ENCODE measurements around the gene ATF7. TPM values are rescaled to one million over a fixed set of nuclear protein-coding genes. Genes with fewer than 3 reads are reported as not detected.

Gene ATF7
- total and polyA plus RNA-seq, 8 donors, result 48.7 to 72.5 (median 63.4) TPM

DNA sequence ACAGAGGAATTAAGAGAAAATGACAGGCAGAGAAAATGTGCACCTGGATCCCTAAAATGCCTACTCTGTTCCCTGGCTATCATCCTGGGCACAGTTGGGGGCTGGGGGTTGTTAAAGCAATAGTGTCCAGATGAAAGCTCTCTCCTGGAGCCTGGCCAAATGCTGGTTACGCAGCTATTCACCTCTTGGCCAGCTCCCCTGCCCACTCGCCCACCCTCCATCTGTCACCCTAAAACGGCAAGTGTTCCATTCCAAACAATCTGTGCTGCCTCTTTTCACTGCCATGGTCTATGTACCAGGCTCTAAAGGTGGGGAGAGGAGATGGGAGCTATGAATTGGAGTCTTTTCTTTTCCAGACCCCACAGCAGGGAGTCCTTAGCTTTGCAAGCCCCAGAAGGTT, 94.2 kb downstream of the ATF7 start:
- Histone ChIP-seq H3K4me1 (no peaks in the 10 kb centered on the region), H3K9me3 (no peaks in the 10 kb centered on the region), H3K4me3 (no peak overlapping the region), H3K27ac (no peak overlapping the region), H3K36me3 (peaks cover 0 to 95% of the 10 kb centered on the region in 2 donors), H3K27me3 (no peaks in the 10 kb centered on the region)
- no peak for DNase-seq
- ATAC-seq, result no peak
- no peak for TF ChIP-seq CTCF (IDR thresholded peaks at IDR 0.05)
- intact Hi-C loops (cut with DNase I), result no loop called here

DNA sequence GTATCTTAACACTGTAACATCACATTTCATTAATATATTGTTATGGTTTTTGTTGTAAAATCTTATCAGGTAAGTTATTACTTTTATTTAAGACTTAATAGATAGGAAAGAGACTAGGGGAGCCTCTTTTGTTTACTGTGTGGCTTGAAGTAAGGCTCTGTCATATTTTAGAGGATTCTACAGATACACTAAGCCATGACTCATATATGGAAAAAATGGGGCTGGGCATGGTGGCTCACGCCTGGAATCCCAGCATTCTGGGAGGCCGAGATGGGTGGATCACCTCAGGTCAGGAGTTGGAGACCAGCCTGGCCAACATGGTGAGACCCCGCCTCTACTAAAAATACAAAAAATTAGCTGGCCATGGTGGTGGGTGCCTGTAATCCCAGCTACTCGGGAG, 95.3 kb downstream of the ATF7 start:
- H3K9me3 ChIP-seq, result no peaks in the 10 kb centered on the region
- H3K4me1 ChIP-seq, result no peaks in the 10 kb centered on the region
- peaks cover 0 to 95% of the 10 kb centered on the region in 2 donors for H3K36me3 ChIP-seq
- no peak for ATAC-seq
- H3K27ac ChIP-seq, result no peak overlapping the region
- TF ChIP-seq CTCF (IDR thresholded peaks at IDR 0.05), result no peak
- DNase-seq, result no peak
- H3K4me3 ChIP-seq, result no peak overlapping the region
- intact Hi-C loops (cut with DNase I), result no loop called here
- H3K27me3 ChIP-seq, result no peaks in the 10 kb centered on the region

DNA sequence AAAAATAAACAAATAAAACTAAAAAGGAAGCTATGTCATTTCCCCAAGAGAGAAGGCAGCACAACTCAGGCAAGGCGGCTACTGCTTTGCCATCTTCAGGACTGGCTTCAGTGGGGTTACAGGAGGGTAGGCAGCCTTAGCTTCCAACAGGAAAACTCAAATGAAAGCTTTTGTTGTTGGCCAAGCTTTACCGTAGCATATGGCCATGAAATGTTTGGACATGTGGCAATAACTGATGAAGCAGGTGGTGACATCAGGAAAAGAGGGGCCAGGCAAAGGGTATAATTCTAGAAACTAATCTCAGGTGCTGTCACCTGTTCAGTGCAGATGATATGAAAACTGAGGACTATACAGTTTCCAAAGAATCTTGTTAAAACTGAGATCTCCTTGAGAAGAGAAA, 96.1 kb downstream of the ATF7 start:
- Histone ChIP-seq H3K27me3 (no peaks in the 10 kb centered on the region), H3K27ac (no peak overlapping the region), H3K4me1 (no peaks in the 10 kb centered on the region), H3K36me3 (peaks cover 0 to 97% of the 10 kb centered on the region in 2 donors), H3K4me3 (no peak overlapping the region), H3K9me3 (no peaks in the 10 kb centered on the region)
- no peak for TF ChIP-seq CTCF (IDR thresholded peaks at IDR 0.05)
- intact Hi-C loops (cut with DNase I), result no loop called here
- DNase-seq, result no peak
- ATAC-seq, result no peak

DNA sequence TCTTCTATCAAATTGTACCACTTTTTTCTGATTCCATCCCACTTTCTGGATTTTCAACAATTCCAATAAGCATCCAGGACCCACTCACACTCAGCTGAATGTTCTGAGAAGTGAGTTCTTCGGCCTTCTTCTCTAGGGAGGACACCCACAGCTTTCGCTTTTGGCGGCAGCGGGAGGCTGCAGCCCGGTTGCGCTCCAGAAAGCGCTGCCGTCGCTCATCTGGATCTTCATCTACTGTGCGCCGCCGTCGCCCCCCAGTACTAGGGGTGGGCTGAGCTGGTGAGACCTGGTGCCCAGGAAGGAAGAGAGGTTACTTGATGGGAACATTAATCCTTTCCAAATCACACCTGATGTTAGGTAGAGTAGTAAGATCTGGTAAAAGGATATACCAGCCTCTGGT, 101.7 kb downstream of the ATF7 start:
- no peaks in the 10 kb centered on the region for H3K9me3 ChIP-seq
- ATAC-seq, result no peak
- no peaks in the 10 kb centered on the region for H3K4me1 ChIP-seq
- H3K27me3 ChIP-seq, result no peaks in the 10 kb centered on the region
- intact Hi-C loops (cut with DNase I), result no loop called here
- DNase-seq, result no peak
- no peak overlapping the region for H3K27ac ChIP-seq
- no peak overlapping the region for H3K4me3 ChIP-seq
- TF ChIP-seq CTCF (IDR thresholded peaks at IDR 0.05), result no peak
- H3K36me3 ChIP-seq, result peaks cover 0 to 98% of the 10 kb centered on the region in 2 donors

GRCh38 chr12:53523131-53523530, 103.1 kb downstream of the ATF7 start:
- Histone ChIP-seq H3K36me3 (peaks cover 0 to 100% of the 10 kb centered on the region in 2 donors), H3K27ac (no peak overlapping the region), H3K27me3 (no peaks in the 10 kb centered on the region), H3K9me3 (no peaks in the 10 kb centered on the region), H3K4me3 (no peak overlapping the region), H3K4me1 (no peaks in the 10 kb centered on the region)
- TF ChIP-seq CTCF (IDR thresholded peaks at IDR 0.05), result no peak
- ATAC-seq (no peak), DNase-seq (no peak)
- intact Hi-C loops (cut with DNase I), result no loop called here

Measured in left lung (tissue), 10 donors.